NCI-H345 (cell line): ENCODE results near the gene MED15.
A peak's percentile ranks its signal among the peaks of the same experiment; 100 is the strongest.
"Not testable (repeated sequence)": the region's sequence is repeated elsewhere in the genome, so short reads cannot be mapped to it uniquely, and the experiment has no call there.

Source experiments
- DNase-seq: peaks from one replicate; lab custom pipeline; 2025; lab: John Stamatoyannopoulos, UW

The MED15 gene

GRCh38 chr22:20507253-20508066 lies at the start of gene MED15:
Gene MED15, plus strand, starts transcription at chr22:20507610. Its CDS starts 69 bp downstream, at chr22:20507679.
- peak; percentile 87 for DNase-seq

- no peak for DNase-seq
These were observed 48.8 kb upstream of the MED15 start for GRCh38 chr22:20458530-20459151.

- DNase-seq = no peak
These were observed 48.3 kb upstream of the MED15 start for GRCh38 chr22:20459152-20459542.

- DNase-seq = no peak
These were observed 47.5 kb upstream of the MED15 start for GRCh38 chr22:20459862-20460261.

GRCh38 chr22:20463324-20464095 lies 43.9 kb upstream of the MED15 start:
- DNase-seq = no peak

GRCh38 chr22:20464096-20464614 lies 43.3 kb upstream of the MED15 start:
- no peak for DNase-seq

GRCh38 chr22:20464912-20465758 lies 42.3 kb upstream of the MED15 start:
- DNase-seq = no peak

- DNase-seq = no peak
These were observed 41.7 kb upstream of the MED15 start for GRCh38 chr22:20465759-20466077.

GRCh38 chr22:20466659-20467379 lies 40.6 kb upstream of the MED15 start:
- DNase-seq = no peak

- no peak for DNase-seq
These were observed 38.1 kb upstream of the MED15 start for GRCh38 chr22:20469110-20469868.

- not testable (repeated sequence) for DNase-seq
These were observed 36.9 kb upstream of the MED15 start for GRCh38 chr22:20470525-20470924.

GRCh38 chr22:20471126-20471833 lies 36.1 kb upstream of the MED15 start:
- DNase-seq = no peak

GRCh38 chr22:20472629-20473442 lies 34.6 kb upstream of the MED15 start:
- no peak for DNase-seq

- no peak for DNase-seq
These were observed 32.3 kb upstream of the MED15 start for GRCh38 chr22:20475115-20475436.

- not testable (repeated sequence) for DNase-seq
These were observed 31.8 kb upstream of the MED15 start for GRCh38 chr22:20475569-20475968.

- DNase-seq = not testable (repeated sequence)
These were observed 29.4 kb upstream of the MED15 start for GRCh38 chr22:20478059-20478458.

GRCh38 chr22:20479612-20480196 lies 27.7 kb upstream of the MED15 start:
- DNase-seq = no peak

- DNase-seq = not testable (repeated sequence)
These were observed 24.3 kb upstream of the MED15 start for GRCh38 chr22:20483143-20483506.

- DNase-seq = no peak
These were observed 23.6 kb upstream of the MED15 start for GRCh38 chr22:20483771-20484170.
